Measurements from ENCODE around the gene NDE1. TPM values are rescaled to one million over a fixed set of nuclear protein-coding genes. Genes with fewer than 3 reads are reported as not detected.
"Not testable (repeated sequence)": the region's sequence is repeated elsewhere in the genome, so short reads cannot be mapped to it uniquely, and the experiment has no call there.

NDE1 gene
- total and polyA plus RNA-seq, 2 experiments from 2014 or later: 10.3 to 11.8 TPM

DNA sequence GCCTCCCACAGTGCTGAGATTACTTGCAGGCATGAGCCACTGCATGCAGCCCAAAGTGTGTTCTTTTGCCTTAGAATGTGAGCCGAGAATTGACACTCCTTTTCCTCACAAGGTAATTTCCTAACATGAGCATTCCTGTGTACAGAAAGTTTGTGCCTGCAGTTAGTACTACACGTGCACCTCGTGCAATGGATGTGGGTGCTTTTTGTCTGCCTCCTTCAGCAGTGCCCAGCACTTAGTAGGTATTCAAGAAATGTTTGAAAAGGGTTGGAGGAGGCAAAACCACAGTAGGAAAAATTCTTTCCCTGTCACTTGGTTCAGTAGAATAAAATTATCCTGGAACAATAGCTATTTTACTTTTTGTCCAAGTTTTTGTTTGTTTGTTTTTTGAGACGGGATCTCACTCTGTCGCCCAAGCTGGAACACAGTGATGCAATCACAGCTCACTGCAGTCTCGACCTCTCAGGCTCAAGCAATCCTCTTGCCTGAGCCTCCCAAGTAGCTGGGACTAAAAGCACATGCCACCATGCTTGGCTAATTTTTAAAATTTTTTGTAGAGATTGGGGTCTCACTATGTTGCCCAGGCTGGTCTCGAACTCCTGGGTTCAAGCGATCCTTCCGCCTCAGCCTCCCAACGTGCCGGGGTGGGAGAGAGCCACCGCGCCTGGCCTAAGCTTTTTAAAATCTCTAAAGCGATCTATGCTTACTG is 2.4 kb downstream of the NDE1 start:
- H4K20me1 ChIP-seq (ENCODE audit: insufficient read depth, poor library complexity, severe bottlenecking): no peaks in the 10 kb centered on the region
- H2AFZ ChIP-seq: no peak overlapping the region
- no peak for DNase-seq (ENCODE audit: low spot score)
- 98% methylated on average over 14 of the region's 14 CpGs for WGBS (ENCODE audit: low lambda C conversion rate, missing lambda C conversion rate)
- H3K79me2 ChIP-seq: peaks cover 64% of the 10 kb centered on the region
- H3K36me3 ChIP-seq (replicated peaks; ENCODE audit: insufficient read depth, low read depth): no peaks in the 10 kb centered on the region
- H3K9me3 ChIP-seq (ENCODE audit: low read depth): no peaks in the 10 kb centered on the region
- TF ChIP-seq EZH2phosphoT487 (IDR thresholded peaks at IDR 0.05; ENCODE audit: low read depth, severe bottlenecking, unreplicated experiment) (no peak), EZH2 (IDR thresholded peaks at IDR 0.05; ENCODE audit: borderline replicate concordance) (no peak)
- TF ChIP-seq, protein P1, sequence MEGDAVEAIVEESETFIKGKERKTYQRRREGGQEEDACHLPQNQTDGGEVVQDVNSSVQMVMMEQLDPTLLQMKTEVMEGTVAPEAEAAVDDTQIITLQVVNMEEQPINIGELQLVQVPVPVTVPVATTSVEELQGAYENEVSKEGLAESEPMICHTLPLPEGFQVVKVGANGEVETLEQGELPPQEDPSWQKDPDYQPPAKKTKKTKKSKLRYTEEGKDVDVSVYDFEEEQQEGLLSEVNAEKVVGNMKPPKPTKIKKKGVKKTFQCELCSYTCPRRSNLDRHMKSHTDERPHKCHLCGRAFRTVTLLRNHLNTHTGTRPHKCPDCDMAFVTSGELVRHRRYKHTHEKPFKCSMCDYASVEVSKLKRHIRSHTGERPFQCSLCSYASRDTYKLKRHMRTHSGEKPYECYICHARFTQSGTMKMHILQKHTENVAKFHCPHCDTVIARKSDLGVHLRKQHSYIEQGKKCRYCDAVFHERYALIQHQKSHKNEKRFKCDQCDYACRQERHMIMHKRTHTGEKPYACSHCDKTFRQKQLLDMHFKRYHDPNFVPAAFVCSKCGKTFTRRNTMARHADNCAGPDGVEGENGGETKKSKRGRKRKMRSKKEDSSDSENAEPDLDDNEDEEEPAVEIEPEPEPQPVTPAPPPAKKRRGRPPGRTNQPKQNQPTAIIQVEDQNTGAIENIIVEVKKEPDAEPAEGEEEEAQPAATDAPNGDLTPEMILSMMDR (IDR thresholded peaks at IDR 0.05; ENCODE audit: poor library complexity): no peak
- H3K9me2 ChIP-seq (replicated peaks; ENCODE audit: insufficient read depth): no peaks in the 10 kb centered on the region
- no peak overlapping the region for H3K4me2 ChIP-seq
- no peaks in the 10 kb centered on the region for H3K27me3 ChIP-seq
- H3K4me1 ChIP-seq (ENCODE audit: insufficient read depth): no peaks in the 10 kb centered on the region
- H3K4me3 ChIP-seq: no peak overlapping the region
- H3K27ac ChIP-seq: no peak overlapping the region

DNA sequence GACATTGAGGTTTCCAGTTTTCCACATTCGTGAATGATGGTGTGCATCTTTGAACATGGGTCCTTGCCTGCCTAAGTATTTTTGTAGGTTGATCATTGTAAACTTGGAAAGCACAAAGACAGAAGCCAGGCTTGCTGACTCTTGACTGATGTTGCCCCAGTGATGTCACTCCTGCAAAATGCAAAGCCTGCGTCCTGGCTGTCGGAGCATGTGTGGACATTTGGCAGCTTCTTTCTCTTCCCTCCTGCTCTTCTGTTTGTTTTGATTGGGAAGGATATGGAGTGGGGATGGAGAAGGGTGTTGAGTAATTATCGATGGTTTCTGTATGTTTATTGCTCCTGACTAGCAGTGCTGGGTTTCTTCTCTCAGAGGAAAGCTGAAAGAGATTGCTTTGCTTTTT is 3.2 kb downstream of the NDE1 start:
- Histone ChIP-seq H3K27ac (no peak overlapping the region), H3K4me3 (no peak overlapping the region), H3K9me3 (ENCODE audit: low read depth) (no peaks in the 10 kb centered on the region), H3K9me2 (replicated peaks; ENCODE audit: insufficient read depth) (no peaks in the 10 kb centered on the region), H3K4me1 (ENCODE audit: insufficient read depth) (no peaks in the 10 kb centered on the region), H4K20me1 (ENCODE audit: insufficient read depth, poor library complexity, severe bottlenecking) (no peaks in the 10 kb centered on the region), H3K4me2 (peak overlapping the region; percentile 37), H3K27me3 (no peaks in the 10 kb centered on the region), H3K79me2 (peaks cover 72% of the 10 kb centered on the region), H2AFZ (no peak overlapping the region), H3K36me3 (replicated peaks; ENCODE audit: insufficient read depth, low read depth) (no peaks in the 10 kb centered on the region)
- DNase-seq (ENCODE audit: low spot score): no peak
- TF ChIP-seq, protein P1 (IDR thresholded peaks at IDR 0.05; ENCODE audit: poor library complexity): no peak
- TF ChIP-seq EZH2 (IDR thresholded peaks at IDR 0.05; ENCODE audit: borderline replicate concordance): no peak
- TF ChIP-seq EZH2phosphoT487 (IDR thresholded peaks at IDR 0.05; ENCODE audit: low read depth, severe bottlenecking, unreplicated experiment): no peak
- WGBS (ENCODE audit: low lambda C conversion rate, missing lambda C conversion rate): 39% methylated on average over 4 of the region's 4 CpGs

DNA sequence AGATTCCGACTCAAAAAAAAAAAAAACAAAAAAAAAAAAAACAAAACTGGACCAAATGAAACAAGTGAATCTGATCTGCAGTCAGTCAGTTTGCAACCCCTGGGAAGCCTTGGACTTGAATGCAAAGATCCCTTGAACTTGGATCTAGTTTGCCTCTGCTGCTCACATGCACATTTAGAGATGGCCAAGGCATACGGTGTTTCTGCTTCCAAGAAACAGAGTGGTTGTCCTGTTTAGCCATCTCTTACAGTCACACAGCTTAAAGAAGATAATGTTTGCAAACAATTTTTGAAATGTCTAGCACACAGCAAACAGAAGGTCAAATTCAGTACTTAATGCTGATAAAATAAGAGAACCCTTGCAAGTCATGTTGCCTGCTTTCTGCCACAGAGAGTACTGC is 4.5 kb downstream of the NDE1 start:
- TF ChIP-seq EZH2phosphoT487 (IDR thresholded peaks at IDR 0.05; ENCODE audit: low read depth, severe bottlenecking, unreplicated experiment) (no peak), EZH2 (IDR thresholded peaks at IDR 0.05; ENCODE audit: borderline replicate concordance) (no peak)
- TF ChIP-seq, protein P1 (IDR thresholded peaks at IDR 0.05; ENCODE audit: poor library complexity): no peak
- H3K9me2 ChIP-seq (replicated peaks; ENCODE audit: insufficient read depth): no peaks in the 10 kb centered on the region
- DNase-seq (ENCODE audit: low spot score): no peak
- WGBS (ENCODE audit: low lambda C conversion rate, missing lambda C conversion rate): 97% methylated on average over 2 of the region's 2 CpGs
- no peak overlapping the region for H2AFZ ChIP-seq
- no peaks in the 10 kb centered on the region for H3K4me1 ChIP-seq (ENCODE audit: insufficient read depth)
- H4K20me1 ChIP-seq (ENCODE audit: insufficient read depth, poor library complexity, severe bottlenecking): no peaks in the 10 kb centered on the region
- no peak overlapping the region for H3K4me3 ChIP-seq
- H3K27ac ChIP-seq: no peak overlapping the region
- no peak overlapping the region for H3K4me2 ChIP-seq
- no peaks in the 10 kb centered on the region for H3K27me3 ChIP-seq
- H3K9me3 ChIP-seq (ENCODE audit: low read depth): no peaks in the 10 kb centered on the region
- no peaks in the 10 kb centered on the region for H3K36me3 ChIP-seq (replicated peaks; ENCODE audit: insufficient read depth, low read depth)
- H3K79me2 ChIP-seq: peaks cover 82% of the 10 kb centered on the region

DNA sequence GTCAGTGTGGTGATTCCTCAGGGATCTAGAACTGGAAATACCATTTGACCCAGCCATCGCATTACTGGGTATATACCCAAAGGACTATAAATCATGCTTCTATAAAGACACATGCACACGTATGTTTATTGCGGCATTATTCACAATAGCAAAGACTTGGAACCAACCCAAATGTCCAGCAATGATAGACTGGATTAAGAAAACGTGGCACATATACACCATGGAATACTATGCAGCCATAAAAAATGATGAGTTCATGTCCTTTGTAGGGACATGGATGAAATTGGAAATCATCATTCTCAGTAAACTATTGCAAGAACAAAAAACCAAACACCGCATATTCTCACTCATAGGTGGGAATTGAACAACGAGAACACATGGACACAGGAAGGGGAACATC is 5.5 kb downstream of the NDE1 start:
- not testable (repeated sequence) for H2AFZ ChIP-seq; H3K4me2 ChIP-seq; DNase-seq (ENCODE audit: low spot score); H3K36me3 ChIP-seq (replicated peaks; ENCODE audit: insufficient read depth, low read depth); H4K20me1 ChIP-seq (ENCODE audit: insufficient read depth, poor library complexity, severe bottlenecking); H3K9me2 ChIP-seq (replicated peaks; ENCODE audit: insufficient read depth); H3K27me3 ChIP-seq; H3K4me3 ChIP-seq; H3K27ac ChIP-seq; H3K9me3 ChIP-seq (ENCODE audit: low read depth); H3K4me1 ChIP-seq (ENCODE audit: insufficient read depth)
- WGBS (ENCODE audit: low lambda C conversion rate, missing lambda C conversion rate): 94% methylated on average over 3 of the region's 6 CpGs
- H3K79me2 ChIP-seq: peaks cover 79% of the 10 kb centered on the region

Measured in hepatocyte (in vitro differentiated cells).